ENCODE results near the gene TFDP1.

DNA sequence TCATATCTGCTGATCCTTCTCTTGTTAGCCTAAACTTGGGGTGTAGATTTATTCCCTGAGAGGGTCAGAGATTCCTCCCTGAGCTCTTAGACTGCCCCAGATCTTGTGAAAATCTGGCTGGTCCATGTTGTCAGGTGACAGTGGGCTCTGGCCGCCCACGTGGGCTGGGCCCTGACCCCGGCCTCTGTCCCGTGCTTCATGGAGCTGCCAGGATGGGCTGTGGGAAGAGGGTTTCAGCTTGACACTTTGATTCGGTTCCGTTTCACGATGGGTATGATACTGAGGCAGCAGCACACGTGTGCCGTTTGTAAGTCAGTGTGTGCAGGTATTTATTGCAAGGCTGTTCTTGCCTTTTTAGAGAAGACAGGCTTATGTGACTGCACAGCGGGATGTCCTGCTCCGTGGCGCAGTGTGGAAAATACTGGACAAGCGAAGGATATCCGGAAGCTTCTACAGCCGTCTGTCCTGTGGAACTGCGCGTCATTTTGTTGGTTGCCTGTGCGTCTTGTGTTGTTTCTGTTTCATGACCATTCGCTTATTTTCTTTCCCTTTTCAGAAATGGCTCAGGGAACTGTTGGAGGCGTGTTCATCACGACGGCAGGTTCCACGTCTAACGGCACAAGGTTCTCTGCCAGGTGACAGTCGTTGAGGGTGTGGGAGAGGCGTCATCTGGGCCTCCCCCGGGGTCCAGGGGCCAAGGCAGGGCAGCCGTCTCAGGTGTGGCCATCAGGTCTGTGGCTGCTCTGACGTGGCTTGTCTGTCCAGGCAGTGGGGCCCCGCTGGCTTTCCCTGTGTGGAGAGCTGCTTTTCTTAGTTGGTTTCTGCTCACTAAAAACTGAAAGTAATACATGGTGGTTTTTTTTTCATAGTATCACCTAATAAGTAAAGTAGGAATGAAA lies 53.0 kb downstream of the TFDP1 start:
- TF ChIP-seq CTCF (IDR thresholded peaks at IDR 0.05) (no peak), POLR2A (IDR thresholded peaks at IDR 0.05) (no peak)

Data from right lobe of liver (tissue), 4 donors.